ENCODE data around the gene HLA-DMA. TPM values are rescaled to one million over a fixed set of nuclear protein-coding genes. Genes with fewer than 3 reads are reported as not detected.

The HLA-DMA gene
- total and polyA plus RNA-seq, 4 donors = 6.2 to 15.1 (median 8.9) TPM

- no peak for DNase-seq (ENCODE audit: low spot score)
- H3K9me3 ChIP-seq (ENCODE audit: control insufficient read depth in 4 of 4, low read length in 3 of 4) = no peaks in the 10 kb centered on the region
- H3K27me3 ChIP-seq (ENCODE audit: control insufficient read depth in 4 of 4, insufficient read depth in 4 of 4, low read length in 3 of 4) = no peaks in the 10 kb centered on the region
- H3K4me3 ChIP-seq (ENCODE audit: low read depth in 1 of 3, low read length in 3 of 3) = no peak overlapping the region
- no peak overlapping the region for H3K9ac ChIP-seq (ENCODE audit: low read depth in 1 of 2, low read length in 2 of 2)
- H3K27ac ChIP-seq (ENCODE audit: low read depth in 1 of 2, low read length in 2 of 2) = no peak overlapping the region
- peaks cover 0 to 4% (median 2%) of the 10 kb centered on the region in 4 donors for H3K4me1 ChIP-seq (ENCODE audit: control insufficient read depth in 4 of 4, insufficient read depth in 4 of 4, low read length in 3 of 4)
- no peaks in the 10 kb centered on the region for H3K36me3 ChIP-seq (ENCODE audit: control insufficient read depth in 4 of 4, insufficient read depth in 3 of 4, low read depth in 1 of 4, low read length in 3 of 4)
- WGBS = 95% methylated on average over 1 of the region's 1 CpG
- TF ChIP-seq, protein P1, sequence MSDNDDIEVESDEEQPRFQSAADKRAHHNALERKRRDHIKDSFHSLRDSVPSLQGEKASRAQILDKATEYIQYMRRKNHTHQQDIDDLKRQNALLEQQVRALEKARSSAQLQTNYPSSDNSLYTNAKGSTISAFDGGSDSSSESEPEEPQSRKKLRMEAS (IDR thresholded peaks at IDR 0.05) = no peak
- TF ChIP-seq RXRA (IDR thresholded peaks at IDR 0.05) = no peak
- no peak for TF ChIP-seq ATF3 (IDR thresholded peaks at IDR 0.05)
- no peak for TF ChIP-seq SP1 (IDR thresholded peaks at IDR 0.05)
- TF ChIP-seq GABPA (IDR thresholded peaks at IDR 0.05 in 1 of 2, conservative IDR thresholded peaks at IDR 0.05 in 1 of 2) = no peak
- no peak for TF ChIP-seq HNF4G (IDR thresholded peaks at IDR 0.05)
- TF ChIP-seq YY1 (IDR thresholded peaks at IDR 0.05) = no peak
- no peak for TF ChIP-seq HNF4A (conservative IDR thresholded peaks at IDR 0.05)
- no peak for TF ChIP-seq NR2F2 (IDR thresholded peaks at IDR 0.05)
- no peak for TF ChIP-seq TAF1 (conservative IDR thresholded peaks at IDR 0.05)
- TF ChIP-seq JUND (IDR thresholded peaks at IDR 0.05) = no peak
- TF ChIP-seq, protein P2, sequence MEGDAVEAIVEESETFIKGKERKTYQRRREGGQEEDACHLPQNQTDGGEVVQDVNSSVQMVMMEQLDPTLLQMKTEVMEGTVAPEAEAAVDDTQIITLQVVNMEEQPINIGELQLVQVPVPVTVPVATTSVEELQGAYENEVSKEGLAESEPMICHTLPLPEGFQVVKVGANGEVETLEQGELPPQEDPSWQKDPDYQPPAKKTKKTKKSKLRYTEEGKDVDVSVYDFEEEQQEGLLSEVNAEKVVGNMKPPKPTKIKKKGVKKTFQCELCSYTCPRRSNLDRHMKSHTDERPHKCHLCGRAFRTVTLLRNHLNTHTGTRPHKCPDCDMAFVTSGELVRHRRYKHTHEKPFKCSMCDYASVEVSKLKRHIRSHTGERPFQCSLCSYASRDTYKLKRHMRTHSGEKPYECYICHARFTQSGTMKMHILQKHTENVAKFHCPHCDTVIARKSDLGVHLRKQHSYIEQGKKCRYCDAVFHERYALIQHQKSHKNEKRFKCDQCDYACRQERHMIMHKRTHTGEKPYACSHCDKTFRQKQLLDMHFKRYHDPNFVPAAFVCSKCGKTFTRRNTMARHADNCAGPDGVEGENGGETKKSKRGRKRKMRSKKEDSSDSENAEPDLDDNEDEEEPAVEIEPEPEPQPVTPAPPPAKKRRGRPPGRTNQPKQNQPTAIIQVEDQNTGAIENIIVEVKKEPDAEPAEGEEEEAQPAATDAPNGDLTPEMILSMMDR (IDR thresholded peaks at IDR 0.05; ENCODE audit: low read depth, low read length, missing input control) = no peak
Measured at GRCh38 chr6:32989368-32989767, 36.5 kb upstream of the HLA-DMA start.

DNA sequence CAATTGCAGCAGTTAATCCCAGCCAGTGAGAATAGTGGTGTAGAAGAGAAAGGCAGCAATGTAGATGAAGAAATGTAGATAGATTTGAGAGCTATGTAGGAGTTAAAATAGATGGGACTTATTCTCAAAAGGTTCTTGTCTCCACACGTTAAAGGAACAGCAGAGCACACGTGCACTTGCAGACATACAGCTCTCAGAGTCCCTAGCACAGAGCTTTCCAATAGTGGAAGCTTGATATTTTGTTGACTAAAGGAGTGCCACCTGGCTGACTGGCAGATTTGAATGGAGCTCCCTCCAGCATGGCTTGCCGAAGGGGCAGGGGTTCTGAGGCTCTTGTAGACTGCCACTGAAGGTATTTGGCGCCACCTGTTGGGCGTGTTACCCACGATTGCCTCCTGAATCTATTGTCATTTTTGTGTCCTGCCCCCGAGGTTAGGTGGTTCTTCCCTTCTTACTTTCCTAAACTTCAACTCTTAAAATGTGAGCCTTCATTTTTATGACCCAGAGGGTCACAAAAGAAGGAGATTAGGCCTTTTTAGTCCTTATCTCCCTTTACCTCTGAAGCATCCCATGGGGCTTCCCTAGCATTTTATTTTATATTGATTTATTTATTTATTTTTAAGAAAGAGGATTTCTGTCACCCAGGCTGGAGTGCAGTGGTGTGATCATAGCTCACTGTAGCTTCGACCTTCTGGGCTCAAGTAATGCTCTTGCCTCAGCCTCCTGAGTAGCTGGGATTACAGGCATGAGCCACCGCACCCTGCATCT lies 31.9 kb upstream of the HLA-DMA start:
- Histone ChIP-seq H3K9ac (ENCODE audit: low read depth in 1 of 2, low read length in 2 of 2) (no peak overlapping the region), H3K36me3 (ENCODE audit: control insufficient read depth in 4 of 4, insufficient read depth in 3 of 4, low read depth in 1 of 4, low read length in 3 of 4) (peaks cover 10 to 24% (median 20%) of the 10 kb centered on the region in 4 donors), H3K4me1 (ENCODE audit: control insufficient read depth in 4 of 4, insufficient read depth in 4 of 4, low read length in 3 of 4) (peaks cover 0 to 11% (median 3%) of the 10 kb centered on the region in 4 donors), H3K27ac (ENCODE audit: low read depth in 1 of 2, low read length in 2 of 2) (no peak overlapping the region), H3K4me3 (ENCODE audit: low read depth in 1 of 3, low read length in 3 of 3) (no peak overlapping the region), H3K9me3 (ENCODE audit: control insufficient read depth in 4 of 4, low read length in 3 of 4) (no peaks in the 10 kb centered on the region), H3K27me3 (ENCODE audit: control insufficient read depth in 4 of 4, insufficient read depth in 4 of 4, low read length in 3 of 4) (no peaks in the 10 kb centered on the region)
- peak; percentile 88 for DNase-seq (ENCODE audit: low spot score)
- WGBS = 13% methylated on average over 9 of the region's 9 CpGs
- TF ChIP-seq, protein P2 (IDR thresholded peaks at IDR 0.05; ENCODE audit: low read depth, low read length, missing input control) = peak; percentile 85
- TF ChIP-seq HNF4A (conservative IDR thresholded peaks at IDR 0.05) = peak in 1 of 2 donors; percentile 26
- peak; percentile 24 for TF ChIP-seq SP1 (IDR thresholded peaks at IDR 0.05)
- TF ChIP-seq RXRA (IDR thresholded peaks at IDR 0.05) = peak; percentile 9 to 35
- TF ChIP-seq, protein P1 (IDR thresholded peaks at IDR 0.05) = peak; percentile 19
- no peak for TF ChIP-seq EGR1 (IDR thresholded peaks at IDR 0.05; ENCODE audit: low read depth in 2 of 2)
- TF ChIP-seq RAD21 (IDR thresholded peaks at IDR 0.05) = peak; percentile 96
- TF ChIP-seq GABPA (IDR thresholded peaks at IDR 0.05 in 1 of 2, conservative IDR thresholded peaks at IDR 0.05 in 1 of 2) = no peak

Measured in liver (tissue), 9 donors.